SK-N-MC (cell line): ENCODE measurements around the gene KDM7A.

Experiments used
- EZH2 ChIP-seq: fragments of 200-600 bp; sonication (generic); IDR thresholded peaks from one replicate; pipeline ENCODE4 v1.6.1; 2017; ENCODE audit warnings: antibody characterized with exemption
- FOXP2 ChIP-seq: optimal IDR thresholded peaks from 2 replicates; pipeline ENCODE3; 2011; ENCODE audit warnings: mild to moderate bottlenecking, moderate library complexity; ENCODE audit not compliant: insufficient read depth; ENCODE audit errors: extremely low read length, control extremely low read depth
- POLR2AphosphoS5 ChIP-seq: IDR thresholded peaks from 2 replicates; pipeline ENCODE4 v1.6.1; 2012; ENCODE audit warnings: mild to moderate bottlenecking, low read depth, low read length, borderline replicate concordance

DNA sequence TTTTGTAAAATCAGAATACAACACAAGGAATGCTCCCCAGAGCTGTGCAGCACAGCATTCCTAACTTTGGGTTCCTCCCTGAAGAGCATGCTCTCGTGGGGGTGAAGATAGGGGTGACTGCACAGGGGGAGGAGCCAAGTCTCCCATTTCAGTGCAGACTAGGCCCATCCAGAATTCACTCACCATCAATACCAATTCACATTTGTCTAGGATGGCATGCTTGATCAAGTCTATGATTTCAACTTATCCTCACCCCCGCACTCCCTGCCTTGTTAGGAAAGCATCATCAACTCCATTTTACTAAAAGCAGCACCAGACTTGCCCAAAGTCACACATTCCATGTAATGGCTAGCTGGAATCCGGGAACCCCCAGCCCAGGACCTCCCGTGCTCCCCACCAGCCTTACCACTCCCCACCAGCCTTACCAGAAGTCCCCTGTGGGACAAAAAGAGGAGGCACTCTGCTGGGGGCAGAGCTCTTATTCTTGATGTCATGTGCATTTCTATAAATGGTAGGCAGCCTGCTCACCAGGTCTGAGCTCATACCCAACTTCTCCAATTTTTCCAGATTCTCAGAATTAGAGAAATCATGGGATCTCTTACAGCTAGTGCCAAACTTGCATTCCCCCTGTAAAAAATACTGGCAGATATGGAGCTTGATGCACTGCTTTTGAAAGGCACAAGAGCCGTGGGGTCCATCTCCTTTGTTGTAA, 120.2 kb downstream of the KDM7A start:
- TF ChIP-seq EZH2 = no peak
- no peak for TF ChIP-seq POLR2AphosphoS5
- TF ChIP-seq FOXP2 = no peak
